H1 (cell line): ENCODE measurements around the gene CFAP100. TPM values are rescaled to one million over a fixed set of nuclear protein-coding genes. Genes with fewer than 3 reads are reported as not detected.

ENCODE experiments used
- CTCF ChIA-PET: fragments of 300-600 bp; sonication (Branson Sonifier 250); formaldehyde crosslinking; loops from one replicate; lab custom pipeline; 2021; ENCODE audit not compliant: partially characterized antibody; lab: Charles Lee
- POLR2A ChIA-PET: fragments of 300-600 bp; sonication (Branson Sonifier 250); formaldehyde crosslinking; loops from one replicate; lab custom pipeline; 2021; ENCODE audit warnings: inconsistent platforms; ENCODE audit not compliant: partially characterized antibody; lab: Charles Lee
- DNase-seq, 2 experiments: peaks; one replicate each; pipeline versions ENCODE4 v3.0.0 to v3.0.0-alpha.2; 2010 to 2022; ENCODE audit warnings: low spot score in 2 of 2, low read depth in 1 of 2, mixed read lengths in 1 of 2
- FAIRE-seq: peaks from 2 replicates; lab custom pipeline; 2011; peaks lifted over from hg19 to GRCh38; lab: Jason Lieb, UNC
- H2AFZ ChIP-seq: 2 replicates; pipeline ENCODE4 v1.8.1; 2012; ENCODE audit warnings: low read length, inconsistent platforms
- H2AK5ac ChIP-seq: 2 replicates; pipeline ENCODE4 v1.6.1; 2013; ENCODE audit warnings: low read depth, low read length
- H2BK120ac ChIP-seq: replicated peaks from 2 replicates; pipeline ENCODE3; 2013; ENCODE audit warnings: low read depth, low read length, inconsistent platforms
- H2BK12ac ChIP-seq: 2 replicates; pipeline ENCODE4 v1.6.1; 2013; ENCODE audit warnings: low read depth, low read length
- H2BK15ac ChIP-seq: 2 replicates; pipeline ENCODE4 v1.6.1; 2013; ENCODE audit warnings: low read length
- H2BK20ac ChIP-seq: 2 replicates; pipeline ENCODE4 v1.6.1; 2013; ENCODE audit warnings: low read length
- H2BK5ac ChIP-seq: 2 replicates; pipeline ENCODE4 v1.6.1; 2013; ENCODE audit warnings: low read depth, low read length
- H3K14ac ChIP-seq: 2 replicates; pipeline ENCODE4 v1.6.1; 2013; ENCODE audit warnings: inconsistent platforms; ENCODE audit not compliant: insufficient read length
- H3K18ac ChIP-seq: 2 replicates; pipeline ENCODE4 v1.6.1; 2013; ENCODE audit warnings: low read length; ENCODE audit errors: extremely low read depth
- H3K23ac ChIP-seq: 2 replicates; pipeline ENCODE4 v1.6.1; 2013; ENCODE audit warnings: inconsistent platforms; ENCODE audit not compliant: insufficient read length
- H3K23me2 ChIP-seq: 2 replicates; pipeline ENCODE4 v1.6.1; 2013; ENCODE audit warnings: low read depth, low read length
- H3K27ac ChIP-seq: 2 replicates; pipeline ENCODE4 v1.6.1; 2011; ENCODE audit warnings: low read depth, low read length, inconsistent platforms
- H3K27me3 ChIP-seq, 4 experiments: replicated peaks in 1 of 4; 1 replicate in 1 of 4; 2 replicates in 3 of 4; pipeline versions ENCODE4 v1.6.1 to v1.8.1; 2011 to 2013; ENCODE audit warnings: low read length in 3 of 4, mild to moderate bottlenecking in 3 of 4, inconsistent platforms in 2 of 4, mixed read lengths in 2 of 4, moderate library complexity in 1 of 4; ENCODE audit not compliant: control insufficient read depth in 3 of 4, insufficient read depth in 3 of 4; ENCODE audit errors: extremely low read depth in 1 of 4
- H3K36me3 ChIP-seq, 4 experiments: 2 replicates each; pipeline versions ENCODE4 v1.6.1 to v1.8.1; 2011 to 2013; ENCODE audit warnings: mild to moderate bottlenecking in 4 of 4, low read length in 3 of 4, moderate library complexity in 2 of 4, control low read depth in 1 of 4, inconsistent platforms in 1 of 4; ENCODE audit not compliant: insufficient read depth in 4 of 4, control insufficient read depth in 2 of 4
- H3K4ac ChIP-seq: replicated peaks from 2 replicates; pipeline ENCODE3; 2013; ENCODE audit warnings: low read length, low read depth, mixed read lengths, inconsistent platforms; ENCODE audit not compliant: insufficient read length
- H3K4me1 ChIP-seq, 4 experiments: replicated peaks in 1 of 4; 1 replicate in 1 of 4; 2 replicates in 3 of 4; pipeline versions ENCODE4 v1.6.1 to v1.8.1; 2011 to 2013; ENCODE audit warnings: low read length in 3 of 4, inconsistent platforms in 2 of 4, mixed read lengths in 1 of 4; ENCODE audit not compliant: insufficient read depth in 4 of 4, control insufficient read depth in 3 of 4
- H3K4me2 ChIP-seq, 2 experiments: 2 replicates each; pipeline versions ENCODE4 v1.6.1 to v1.8.1; 2011 to 2013; ENCODE audit warnings: low read depth in 2 of 2, low read length in 2 of 2, control low read depth in 1 of 2, inconsistent platforms in 1 of 2, mild to moderate bottlenecking in 1 of 2; ENCODE audit not compliant: insufficient read depth in 1 of 2
- H3K4me3 ChIP-seq, 4 experiments: fragments of 200-600, 300-600 bp in 1 of 4; sonication (generic), shearing (Covaris generic), sonication (Bioruptor Twin) in 1 of 4; 2 replicates each; pipeline versions ENCODE4 v1.5.1 to v1.8.1; 2011 to 2016; ENCODE audit warnings: low read length in 4 of 4, low read depth in 3 of 4, control low read depth in 2 of 4, inconsistent platforms in 2 of 4, mild to moderate bottlenecking in 2 of 4, mixed read lengths in 1 of 4, moderate library complexity in 1 of 4; ENCODE audit not compliant: insufficient read depth in 2 of 4; ENCODE audit errors: extremely low read depth in 1 of 4
- H3K56ac ChIP-seq: replicated peaks from 2 replicates; pipeline ENCODE3; 2013; ENCODE audit warnings: low read depth, mild to moderate bottlenecking, mixed read lengths, low read length, inconsistent platforms; ENCODE audit not compliant: insufficient read length
- H3K79me1 ChIP-seq: 2 replicates; pipeline ENCODE4 v1.6.1; 2013; ENCODE audit warnings: low read depth, low read length, control low read depth
- H3K79me2 ChIP-seq, 2 experiments: 2 replicates each; pipeline versions ENCODE4 v1.6.1 to v1.8.1; 2012 to 2013; ENCODE audit warnings: low read length in 2 of 2, mild to moderate bottlenecking in 2 of 2, inconsistent platforms in 1 of 2; ENCODE audit not compliant: insufficient read depth in 2 of 2, control insufficient read depth in 1 of 2
- H3K9ac ChIP-seq, 4 experiments: replicated peaks in 1 of 4; 1 replicate in 1 of 4; 2 replicates in 3 of 4; pipeline versions ENCODE4 v1.6.1 to v1.8.1; 2011 to 2013; ENCODE audit warnings: low read depth in 3 of 4, low read length in 3 of 4, control low read depth in 2 of 4, mild to moderate bottlenecking in 2 of 4, moderate library complexity in 2 of 4, inconsistent platforms in 1 of 4; ENCODE audit errors: extremely low read depth in 1 of 4
- H3K9me3 ChIP-seq, 2 experiments: 2 replicates each; pipeline versions ENCODE4 v1.6.1 to v1.8.1; 2012 to 2013; ENCODE audit warnings: mild to moderate bottlenecking in 2 of 2, moderate library complexity in 2 of 2, control low read depth in 1 of 2, inconsistent platforms in 1 of 2, low read depth in 1 of 2, low read length in 1 of 2, mixed read lengths in 1 of 2; ENCODE audit not compliant: insufficient read depth in 2 of 2
- H4K20me1 ChIP-seq, 2 experiments: replicated peaks in 1 of 2; 2 replicates each; pipeline versions ENCODE3 to v1.8.1; 2011 to 2013; ENCODE audit warnings: inconsistent platforms in 2 of 2, low read length in 2 of 2, mild to moderate bottlenecking in 1 of 2; ENCODE audit not compliant: insufficient read depth in 2 of 2, control insufficient read depth in 1 of 2
- H4K5ac ChIP-seq: 2 replicates; pipeline ENCODE4 v1.6.1; 2013; ENCODE audit warnings: low read length, low read depth, mixed read lengths, inconsistent platforms; ENCODE audit not compliant: insufficient read length
- H4K8ac ChIP-seq: 2 replicates; pipeline ENCODE4 v1.8.0; 2013; ENCODE audit warnings: mild to moderate bottlenecking, moderate library complexity, low read length, inconsistent platforms; ENCODE audit not compliant: insufficient read depth; ENCODE audit errors: extremely low read depth
- H4K91ac ChIP-seq: replicated peaks from 2 replicates; pipeline ENCODE3; 2013; ENCODE audit warnings: low read length, mixed read lengths, inconsistent platforms; ENCODE audit not compliant: insufficient read length
- BRCA1 ChIP-seq: IDR thresholded peaks from 2 replicates; pipeline ENCODE4 v1.6.1; 2012; ENCODE audit warnings: low read depth, low read length, improper control_type of control experiment
- CHD1 ChIP-seq: IDR thresholded peaks from 2 replicates; pipeline ENCODE4 v1.6.1; 2012; ENCODE audit warnings: low read depth, low read length, improper control_type of control experiment
- CTBP2 ChIP-seq: IDR thresholded peaks from 2 replicates; pipeline ENCODE4 v1.7.0; 2011; ENCODE audit warnings: borderline replicate concordance, mild to moderate bottlenecking, moderate library complexity, mixed read lengths, low read length; ENCODE audit not compliant: insufficient read depth, insufficient read length
- KDM4A ChIP-seq: IDR thresholded peaks from one replicate; pipeline ENCODE4 v1.7.1; 2012; ENCODE audit warnings: low read depth, mild to moderate bottlenecking, moderate library complexity, low read length, inconsistent platforms; ENCODE audit not compliant: severe bottlenecking
- NRF1 ChIP-seq: IDR thresholded peaks from 2 replicates; pipeline ENCODE4 v1.6.1; 2011; ENCODE audit warnings: mild to moderate bottlenecking, low read depth, low read length, improper control_type of control experiment
- SIRT6 ChIP-seq: IDR thresholded peaks from one replicate; pipeline ENCODE4 v1.7.1; 2012; ENCODE audit warnings: low read length, inconsistent platforms
- SIX5 ChIP-seq: IDR thresholded peaks from 2 replicates; pipeline ENCODE4 v1.6.1; 2011; ENCODE audit warnings: mild to moderate bottlenecking, low read depth, low read length
- TAF7 ChIP-seq: optimal IDR thresholded peaks from 2 replicates; pipeline ENCODE3; 2011; ENCODE audit warnings: low read depth, mild to moderate bottlenecking, inconsistent platforms, low read length, moderate library complexity, borderline replicate concordance
- WGBS, 2 experiments: shearing (Covaris generic) in 1 of 2; methylation state at CpG; one replicate each; pipeline versions ENCODE4 v1.1.6 to v1.1.7; 2013 to 2015; ENCODE audit warnings: low lambda C conversion rate in 2 of 2, mixed read lengths in 2 of 2, inconsistent platforms in 1 of 2, low coverage in 1 of 2, missing lambda C conversion rate in 1 of 2; ENCODE audit not compliant: insufficient replicate concordance in 2 of 2, insufficient coverage in 1 of 2, insufficient read length in 1 of 2; ENCODE audit errors: extremely low coverage in 1 of 2, missing lambda C conversion rate in 1 of 2; 5-methylcytosine and 5-hydroxymethylcytosine counted together
- polyA plus RNA-seq, 7 experiments: library from polyadenylated mRNA; depleted of rRNA in 3 of 7; stranded (reverse) in 5 of 7; unstranded in 2 of 7; fragments of >200 nt in 5 of 7; fragments of 200-250 nt in 2 of 7; gene quantifications; 1 replicate in 5 of 7; 2 replicates in 1 of 7; 4 replicates in 1 of 7; pipeline versions ENCODE4 v1.2.1 to v1.2.3, GENCODE V29; 2011 to 2013; ENCODE audit warnings: missing spikeins in 2 of 7, mixed read lengths in 2 of 7
- total RNA-seq: library from RNA; stranded (reverse); fragmentation: NEBNext Ultra II Directional; extraction: Animal tissue kit (Norgen Biotek cat#: 25700); gene quantifications from 2 replicates; pipeline ENCODE4 v1.2.1, GENCODE V29; 2021
- TF ChIP-seq, protein P1 (sequence below): IDR thresholded peaks from 2 replicates; pipeline ENCODE4 v1.6.1; 2012; ENCODE audit warnings: low read length, inconsistent platforms

Gene CFAP100
- total and polyA plus RNA-seq, 2 of the 8 experiments (the other 6 are each of a cell fraction or from before 2014, with no cell fraction given): 0.17 TPM; not detected in 1

- H3K36me3 ChIP-seq: peaks cover 0 to 17% (median 5%) of the 10 kb centered on the region in 4 experiments; a peak in 6 of 8 replicates
- no peak overlapping the region for H3K56ac ChIP-seq
- H2BK5ac ChIP-seq: no peak overlapping the region
- no peak overlapping the region for H4K91ac ChIP-seq
- DNase-seq (peak in 1 of 2 experiments; percentile 39), FAIRE-seq (no peak)
- no peak overlapping the region for H3K18ac ChIP-seq
- H3K79me1 ChIP-seq: peaks cover 3% of the 10 kb centered on the region; the same call in 1 of the 2 replicates
- H3K9ac ChIP-seq: no peak overlapping the region
- no peaks in the 10 kb centered on the region; a peak in 1 of 4 replicates for H3K79me2 ChIP-seq
- H3K4me3 ChIP-seq: no peak overlapping the region
- POLR2A ChIA-PET: interaction anchor here (1.0 to 1.1 kb wide), 3 partner anchors 9 to 22 kb away, joined by 3 read pairs; no protein-coding TSS in a partner anchor
- H2BK120ac ChIP-seq: no peak overlapping the region
- no peak overlapping the region for H3K4ac ChIP-seq
- no peak overlapping the region for H3K4me2 ChIP-seq
- H3K23ac ChIP-seq: no peak overlapping the region
- CTCF ChIA-PET: no interaction called here
- peaks cover 0 to 7% (median 0%) of the 10 kb centered on the region in 4 experiments; a peak in 3 of 7 replicates for H3K4me1 ChIP-seq
- H4K8ac ChIP-seq: no peak overlapping the region
- H3K27me3 ChIP-seq: no peaks in the 10 kb centered on the region
- H3K9me3 ChIP-seq: no peaks in the 10 kb centered on the region
- H3K14ac ChIP-seq: no peak overlapping the region
- no peak overlapping the region for H4K5ac ChIP-seq
- no peak overlapping the region for H2AFZ ChIP-seq
- no peak overlapping the region for H3K27ac ChIP-seq
- peaks cover 3 to 6% of the 10 kb centered on the region in 2 experiments for H4K20me1 ChIP-seq
- 0 out of 2 replicates have a peak, but pooled peaks cover 2% of the 10 kb centered on the region for H3K23me2 ChIP-seq
- 81% methylated on average over 9 of the region's 9 CpGs; no CpG with 5 or more reads in 1 of the 2 experiments for WGBS, 2 experiments
- no peak overlapping the region for H2BK12ac ChIP-seq
- H2AK5ac ChIP-seq: no peak overlapping the region
- no peak overlapping the region for H2BK20ac ChIP-seq
- H2BK15ac ChIP-seq: no peak overlapping the region
- TF ChIP-seq CHD1 (no peak), BRCA1 (no peak), SIX5 (no peak), CTBP2 (no peak), NRF1 (no peak), TAF7 (no peak), KDM4A (no peak), SIRT6 (no peak)
- TF ChIP-seq, protein P1, sequence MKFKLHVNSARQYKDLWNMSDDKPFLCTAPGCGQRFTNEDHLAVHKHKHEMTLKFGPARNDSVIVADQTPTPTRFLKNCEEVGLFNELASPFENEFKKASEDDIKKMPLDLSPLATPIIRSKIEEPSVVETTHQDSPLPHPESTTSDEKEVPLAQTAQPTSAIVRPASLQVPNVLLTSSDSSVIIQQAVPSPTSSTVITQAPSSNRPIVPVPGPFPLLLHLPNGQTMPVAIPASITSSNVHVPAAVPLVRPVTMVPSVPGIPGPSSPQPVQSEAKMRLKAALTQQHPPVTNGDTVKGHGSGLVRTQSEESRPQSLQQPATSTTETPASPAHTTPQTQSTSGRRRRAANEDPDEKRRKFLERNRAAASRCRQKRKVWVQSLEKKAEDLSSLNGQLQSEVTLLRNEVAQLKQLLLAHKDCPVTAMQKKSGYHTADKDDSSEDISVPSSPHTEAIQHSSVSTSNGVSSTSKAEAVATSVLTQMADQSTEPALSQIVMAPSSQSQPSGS: no peak
Measured at GRCh38 chr3:126450219-126450618, 55.5 kb downstream of the CFAP100 start.
